T-cell (primary cell): ENCODE measurements around the gene RAB19. TPM values are rescaled to one million over a fixed set of nuclear protein-coding genes. Genes with fewer than 3 reads are reported as not detected.

Source experiments
- ATAC-seq, 4 experiments: fragments of 200-7000 bp in 3 of 4; fragments of 150-1000 bp in 1 of 4; cut with Tn5 transposase; replicated peaks in 1 of 4; 1 replicate in 3 of 4; 2 replicates in 1 of 4; pipeline ENCODE4 v1.10.0; 2021; ENCODE audit warnings: moderate library complexity in 3 of 4, mild to moderate bottlenecking in 2 of 4, moderate number of reproducible peaks in 1 of 4
- CTCF ChIA-PET, 2 donors: fragments of 300-600 bp; sonication (Branson Sonifier 250); formaldehyde crosslinking; loops; one replicate each; lab custom pipeline; 2022; ENCODE audit warnings: antibody characterized with exemption in 2 of 2; lab: Charles Lee
- POLR2A ChIA-PET, 2 donors: fragments of 300-600 bp; sonication (Branson Sonifier 250); formaldehyde crosslinking; loops; one replicate each; lab custom pipeline; 2022; ENCODE audit warnings: antibody characterized with exemption in 2 of 2; lab: Charles Lee
- DNase-seq, 35 experiments: peaks; one replicate each; pipeline versions ENCODE4 v3.0.0 to v3.0.0-alpha.2; 2013 to 2023
- H3K27ac ChIP-seq: one replicate; pipeline ENCODE4 v1.5.1; 2013; ENCODE audit warnings: low read length
- H3K27me3 ChIP-seq, 2 experiments: replicated peaks in 1 of 2; 1 replicate in 1 of 2; 2 replicates in 1 of 2; pipeline versions ENCODE4 v1.6.1 to v1.7.0; 2013; ENCODE audit warnings: low read length in 1 of 2, mixed read lengths in 1 of 2; ENCODE audit not compliant: control insufficient read depth in 2 of 2, insufficient read depth in 2 of 2; ENCODE audit errors: extremely low read depth in 1 of 2
- H3K36me3 ChIP-seq, 2 donors: 1 replicate in 1 of 2; 2 replicates in 1 of 2; pipeline versions ENCODE4 v1.6.1 to v1.7.0; 2013; ENCODE audit warnings: low read length in 1 of 2; ENCODE audit not compliant: control insufficient read depth in 2 of 2, insufficient read depth in 1 of 2; ENCODE audit errors: extremely low read depth in 1 of 2
- H3K4me1 ChIP-seq, 2 experiments: 1 replicate in 1 of 2; 2 replicates in 1 of 2; pipeline versions ENCODE4 v1.6.1 to v1.7.0; 2013; ENCODE audit warnings: low read length in 2 of 2, mixed read lengths in 1 of 2; ENCODE audit not compliant: insufficient read depth in 2 of 2, control insufficient read depth in 1 of 2; ENCODE audit errors: extremely low read depth in 1 of 2
- H3K4me3 ChIP-seq, 2 donors: 1 replicate in 1 of 2; 2 replicates in 1 of 2; pipeline versions ENCODE4 v1.5.1 to v1.7.0; 2013; ENCODE audit warnings: mild to moderate bottlenecking in 2 of 2, low read length in 1 of 2, moderate library complexity in 1 of 2; ENCODE audit not compliant: control insufficient read depth in 1 of 2; ENCODE audit errors: extremely low read depth in 1 of 2
- H3K9me3 ChIP-seq: 2 replicates; pipeline ENCODE4 v1.7.0; 2013
- H3K27ac Mint-ChIP-seq, 2 donors: one replicate each; pipeline ENCODE4 v1.8.0; 2020 to 2021; ENCODE audit warnings: mild to moderate bottlenecking in 2 of 2, mixed read lengths in 2 of 2
- H3K27me3 Mint-ChIP-seq, 2 donors: one replicate each; pipeline ENCODE4 v1.8.0; 2021 to 2022; ENCODE audit warnings: mixed read lengths in 2 of 2
- H3K36me3 Mint-ChIP-seq: one replicate; pipeline ENCODE4 v1.8.0; 2021; ENCODE audit warnings: mixed read lengths
- H3K4me1 Mint-ChIP-seq, 3 donors: one replicate each; pipeline ENCODE4 v1.8.0; 2020 to 2022; ENCODE audit warnings: mixed read lengths in 3 of 3, mild to moderate bottlenecking in 1 of 3
- H3K4me3 Mint-ChIP-seq, 3 donors: one replicate each; pipeline ENCODE4 v1.8.0; 2020 to 2022; ENCODE audit warnings: mild to moderate bottlenecking in 3 of 3, mixed read lengths in 3 of 3, moderate library complexity in 3 of 3
- H3K9me3 Mint-ChIP-seq, 3 donors: one replicate each; pipeline ENCODE4 v1.8.0; 2020 to 2022; ENCODE audit warnings: mixed read lengths in 3 of 3
- WGBS: methylation state at CpG from one replicate; pipeline ENCODE4 v1.1.5; 2013; ENCODE audit warnings: missing lambda C conversion rate; ENCODE audit not compliant: insufficient coverage; 5-methylcytosine and 5-hydroxymethylcytosine counted together
- total RNA-seq, 35 experiments: library from RNA in 6 of 35; stranded (reverse) in 6 of 35; fragments of 120-200 nt in 1 of 35; gene quantifications; one replicate each; pipeline versions ENCODE4 v1.2.1 to v1.2.4 and lab custom pipeline; 2013 to 2026

Gene RAB19
- total RNA-seq, 5 donors from 2014 or later (not counting 1 experiment from before 2014, with no cell fraction given) = 4.3 to 8.9 (median 5.6) TPM

DNA sequence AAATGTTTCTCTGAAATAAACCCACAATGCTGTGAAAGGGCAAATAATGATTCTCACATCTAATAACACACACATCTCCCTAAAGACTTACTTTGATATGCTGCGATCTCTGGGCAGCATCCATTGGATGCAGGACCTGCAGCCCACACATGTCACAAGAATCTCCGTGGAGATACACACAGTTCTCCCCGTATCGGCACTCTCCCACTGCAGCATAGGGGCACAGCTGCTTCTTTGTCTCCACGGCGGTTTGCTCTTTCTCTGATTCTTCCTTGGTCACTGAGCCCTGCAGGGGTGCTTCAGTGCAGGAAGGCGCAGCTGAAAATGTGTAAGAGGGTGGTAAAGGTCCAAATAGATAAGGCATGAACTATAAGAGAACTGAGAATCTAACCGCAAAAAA, 55.1 kb downstream of the RAB19 start:
- Mint-ChIP-seq H3K27ac (no peak overlapping the region), H3K4me3 (no peak overlapping the region), H3K36me3 (peaks cover 61% of the 10 kb centered on the region), H3K27me3 (no peaks in the 10 kb centered on the region), H3K4me1 (peaks cover 11 to 22% (median 22%) of the 10 kb centered on the region in 3 donors), H3K9me3 (no peaks in the 10 kb centered on the region)
- Histone ChIP-seq H3K4me1 (no peaks in the 10 kb centered on the region), H3K9me3 (no peaks in the 10 kb centered on the region), H3K36me3 (peaks cover 10 to 85% of the 10 kb centered on the region in 2 donors), H3K27me3 (no peaks in the 10 kb centered on the region), H3K27ac (no peak overlapping the region), H3K4me3 (no peak overlapping the region)
- DNase-seq = no peak
- ATAC-seq = no peak
- 93% methylated on average over 6 of the region's 8 CpGs for WGBS
- CTCF ChIA-PET = no interaction called here
- POLR2A ChIA-PET = no interaction called here

DNA sequence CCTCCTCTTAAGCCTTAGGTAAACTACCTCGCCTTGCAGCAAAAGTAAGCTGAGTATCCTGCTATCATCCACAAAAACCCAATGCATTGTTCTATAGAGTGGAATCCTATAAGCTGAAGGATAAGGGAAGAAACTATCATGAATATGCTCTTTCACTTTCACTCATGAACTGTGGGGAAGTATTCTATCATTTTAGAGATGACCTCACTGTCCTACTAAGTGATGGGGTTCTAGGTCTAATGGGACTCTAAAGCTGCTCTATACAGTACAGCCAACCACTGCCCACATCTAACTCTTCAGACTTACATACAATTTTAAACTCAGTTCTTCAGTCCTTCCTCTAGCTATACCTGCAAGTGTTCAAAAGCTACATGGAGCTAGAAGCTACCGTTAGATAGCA, 59.3 kb downstream of the RAB19 start:
- Mint-ChIP-seq H3K36me3 (peaks cover 45% of the 10 kb centered on the region), H3K27me3 (no peaks in the 10 kb centered on the region), H3K9me3 (no peaks in the 10 kb centered on the region), H3K27ac (no peak overlapping the region), H3K4me1 (peaks cover 11 to 21% (median 16%) of the 10 kb centered on the region in 3 donors), H3K4me3 (no peak overlapping the region)
- H3K4me1 ChIP-seq = no peaks in the 10 kb centered on the region
- no peak overlapping the region for H3K27ac ChIP-seq
- CTCF ChIA-PET = interaction anchor here in 1 of 2 donors (0.5 to 1.0 kb wide), 2 partner anchors 14 to 45 kb away, joined by 3 to 5 read pairs; no protein-coding TSS in a partner anchor
- no peaks in the 10 kb centered on the region for H3K27me3 ChIP-seq
- ATAC-seq = no peak
- no peak overlapping the region for H3K4me3 ChIP-seq
- H3K9me3 ChIP-seq = no peaks in the 10 kb centered on the region
- no peak for DNase-seq
- WGBS = 100% methylated on average over 1 of the region's 2 CpGs
- H3K36me3 ChIP-seq = peaks cover 15 to 73% of the 10 kb centered on the region in 2 donors
- POLR2A ChIA-PET = interaction anchor here in 1 of 2 donors (0.6 to 1.0 kb wide), 2 partner anchors 8 to 1113 kb away, joined by 3 read pairs; no protein-coding TSS in a partner anchor

DNA sequence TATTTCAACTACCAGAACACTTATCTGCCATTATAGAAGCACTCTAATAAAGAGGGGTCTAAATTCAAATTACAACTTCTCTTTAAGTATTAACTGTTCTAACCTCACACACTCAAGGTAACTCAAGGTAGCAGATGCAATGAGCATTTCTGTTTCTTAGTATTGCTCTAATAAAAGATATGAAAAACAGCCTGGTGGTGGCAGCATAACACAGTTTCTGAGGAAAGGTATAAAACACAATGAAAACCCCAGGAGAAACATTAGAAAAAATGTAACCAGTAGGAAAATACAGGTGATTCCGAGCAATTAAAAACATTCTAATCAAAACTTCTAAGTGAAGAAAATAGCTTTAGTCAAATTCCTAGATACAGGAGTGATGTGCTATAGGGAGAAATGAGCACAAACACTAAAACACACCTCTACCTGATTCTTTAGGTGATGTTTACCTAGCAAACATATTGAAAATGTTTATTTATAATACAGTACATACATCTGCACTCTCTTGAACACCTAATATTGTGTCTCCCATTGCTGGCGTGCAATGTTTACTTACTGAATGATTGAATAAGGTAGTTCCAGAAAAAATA, 72.0 kb downstream of the RAB19 start:
- H3K4me3 ChIP-seq = no peak overlapping the region
- H3K9me3 Mint-ChIP-seq = no peaks in the 10 kb centered on the region
- peaks cover 17 to 39% of the 10 kb centered on the region in 2 experiments for H3K4me1 ChIP-seq
- H3K27me3 Mint-ChIP-seq = no peaks in the 10 kb centered on the region
- no CpG with 5 or more reads among the region's 2 CpGs for WGBS
- DNase-seq (peak in 30 of 35 experiments; percentile 9 to 75 (median 43)), ATAC-seq (no peak)
- no peaks in the 10 kb centered on the region for H3K27me3 ChIP-seq
- H3K4me3 Mint-ChIP-seq = peak overlapping the region; percentile 68 to 99 (median 99)
- peaks cover 0 to 10% of the 10 kb centered on the region in 2 donors for H3K36me3 ChIP-seq
- peak overlapping the region; percentile 78 to 89 for H3K27ac Mint-ChIP-seq
- POLR2A ChIA-PET = interaction anchor here (0.6 to 1.1 kb wide), 4 partner anchors 16 to 389 kb away, joined by 3 to 10 read pairs (median 4); no protein-coding TSS in a partner anchor
- CTCF ChIA-PET = interaction anchor here (0.5 to 3.9 kb wide), 14 partner anchors 8 to 538 kb away, joined by 3 to 44 read pairs (median 4); partner anchors contain the start of gene MRPS33 (in 1 of the 2)
- peaks cover 35 to 50% (median 43%) of the 10 kb centered on the region in 3 donors for H3K4me1 Mint-ChIP-seq
- peaks cover 12% of the 10 kb centered on the region for H3K36me3 Mint-ChIP-seq
- no peaks in the 10 kb centered on the region for H3K9me3 ChIP-seq
- H3K27ac ChIP-seq = no peak overlapping the region

DNA sequence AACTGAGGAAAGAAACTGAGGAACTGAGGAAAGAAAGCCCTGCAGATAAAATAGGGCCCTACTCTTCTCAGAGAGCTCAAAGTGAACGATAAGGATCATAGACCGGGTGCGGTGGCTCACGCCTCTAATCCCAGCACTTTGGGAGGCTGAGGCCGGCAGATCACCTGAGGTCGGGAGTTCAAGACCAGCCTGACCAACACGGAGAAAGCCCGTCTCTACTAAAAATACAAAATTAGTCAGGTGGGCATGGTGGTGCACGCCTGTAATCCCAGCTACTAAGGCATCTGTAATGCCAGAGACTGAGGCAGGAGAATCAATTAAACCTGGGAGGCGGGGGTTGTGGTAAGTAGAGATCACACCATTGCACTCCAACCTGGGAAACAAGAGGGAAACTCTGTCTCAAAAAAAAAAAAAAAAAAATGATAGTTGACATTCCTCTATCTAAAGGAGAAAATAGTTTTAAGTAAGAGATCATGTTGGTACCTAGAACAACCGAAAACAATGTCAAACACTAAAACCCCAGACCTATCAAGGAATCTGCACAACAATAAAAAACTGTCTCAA, 72.9 kb downstream of the RAB19 start:
- Mint-ChIP-seq H3K36me3 (peaks cover 8% of the 10 kb centered on the region), H3K27me3 (no peaks in the 10 kb centered on the region), H3K9me3 (no peaks in the 10 kb centered on the region), H3K4me1 (peaks cover 31 to 47% (median 39%) of the 10 kb centered on the region in 3 donors), H3K4me3 (peak overlapping the region; percentile 91 to 99 (median 99)), H3K27ac (peak overlapping the region; percentile 79 to 89)
- DNase-seq (no peak), ATAC-seq (no peak)
- POLR2A ChIA-PET = interaction anchor here (0.7 to 1.1 kb wide), 5 partner anchors 15 to 214 kb away, joined by 3 to 7 read pairs (median 4); no protein-coding TSS in a partner anchor
- H3K27ac ChIP-seq = peak overlapping the region; percentile 79
- H3K9me3 ChIP-seq = no peaks in the 10 kb centered on the region
- H3K4me3 ChIP-seq = peak overlapping the region in 1 of 2 donors; percentile 87
- CTCF ChIA-PET = interaction anchor here (0.6 to 3.9 kb wide), 30 partner anchors 9 to 1219 kb away, joined by 3 to 44 read pairs (median 4); partner anchors contain the start of genes MRPS33 (in 1 of the 2), RAB19 (in 1 of the 2) and SLC37A3 (in 1 of the 2)
- no peaks in the 10 kb centered on the region for H3K27me3 ChIP-seq
- H3K4me1 ChIP-seq = peaks cover 17 to 39% of the 10 kb centered on the region in 2 experiments
- 66% methylated on average over 5 of the region's 11 CpGs for WGBS
- H3K36me3 ChIP-seq = peaks cover 0 to under 1% of the 10 kb centered on the region in 2 donors

Other genes with a start within 250 kb of the RAB19 start
- 10 to 100 TPM; 36.5 to 60.2 (median 55.0) TPM for gene KDM7A, start 227.1 kb upstream of the RAB19 start, total RNA-seq
- 10 to 100 TPM; 23.2 to 50.5 (median 38.1) TPM for gene SLC37A3, start 5.5 kb upstream of the RAB19 start, total RNA-seq
- 100 to 1,000 TPM; 108 to 146 (median 137) TPM for gene MKRN1, start 75.4 kb downstream of the RAB19 start, total RNA-seq
- gene DENND2A, start 236.8 kb downstream of the RAB19 start, total RNA-seq = under 1 TPM in 1 of 5 donors, not detected in 4; 0.09 TPM